Hindlimb muscle (tissue), 1 donor: ENCODE data around the gene TFAP2A. TPM values are rescaled to one million over a fixed set of nuclear protein-coding genes. Genes with fewer than 3 reads are reported as not detected.

Experiments used
- DNase-seq: peaks from one replicate; pipeline ENCODE4 v3.0.0-alpha.2; 2013
- polyA plus RNA-seq: library from polyadenylated mRNA; unstranded; fragments of 120-200 nt; gene quantifications from one replicate; pipeline ENCODE4 v1.2.1, GENCODE V29; 2013; ENCODE audit not compliant: insufficient read length

Gene TFAP2A
- polyA plus RNA-seq, 1 donor, result 0.84 TPM

DNA sequence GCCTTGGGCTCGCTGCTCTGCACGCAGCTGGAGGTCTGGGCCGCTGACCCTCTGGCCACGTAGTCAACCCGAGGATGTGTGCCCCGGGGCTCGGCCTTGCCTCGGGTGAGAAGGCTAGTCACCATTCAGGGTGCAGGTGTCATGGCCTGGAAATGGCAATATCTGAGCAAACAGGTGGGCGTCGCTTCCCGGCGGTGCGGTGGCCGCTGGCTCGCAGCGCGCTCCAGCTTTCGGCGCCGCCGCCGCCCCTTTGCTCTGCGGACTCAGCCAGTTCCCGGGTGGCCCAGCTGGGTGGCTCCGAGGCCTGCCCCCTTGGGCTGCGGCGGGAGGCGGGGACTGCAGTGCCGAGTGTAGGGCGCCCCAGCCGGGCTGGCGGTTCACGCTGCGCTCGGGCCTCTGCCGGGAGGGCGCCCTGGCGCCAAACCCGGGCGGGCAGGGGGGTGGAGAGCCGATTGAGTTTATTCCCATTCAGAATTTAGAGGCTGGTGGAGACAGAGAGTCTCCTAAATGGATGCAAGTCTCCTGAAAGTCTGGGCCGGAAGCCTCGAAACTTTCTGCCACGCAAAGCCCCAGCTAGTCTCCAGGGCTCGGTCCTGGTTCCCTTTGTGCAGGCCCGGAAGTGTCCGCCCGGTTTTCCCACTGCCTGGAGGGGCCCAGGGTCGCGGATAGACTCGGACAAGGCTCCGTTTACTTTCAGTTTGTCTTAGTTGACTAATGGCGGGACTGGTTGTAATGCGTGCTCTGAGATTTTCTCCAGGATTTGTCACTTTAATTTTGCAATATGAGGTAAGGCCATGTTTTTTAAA, 11.3 kb upstream of the TFAP2A start:
- no peak for DNase-seq

DNA sequence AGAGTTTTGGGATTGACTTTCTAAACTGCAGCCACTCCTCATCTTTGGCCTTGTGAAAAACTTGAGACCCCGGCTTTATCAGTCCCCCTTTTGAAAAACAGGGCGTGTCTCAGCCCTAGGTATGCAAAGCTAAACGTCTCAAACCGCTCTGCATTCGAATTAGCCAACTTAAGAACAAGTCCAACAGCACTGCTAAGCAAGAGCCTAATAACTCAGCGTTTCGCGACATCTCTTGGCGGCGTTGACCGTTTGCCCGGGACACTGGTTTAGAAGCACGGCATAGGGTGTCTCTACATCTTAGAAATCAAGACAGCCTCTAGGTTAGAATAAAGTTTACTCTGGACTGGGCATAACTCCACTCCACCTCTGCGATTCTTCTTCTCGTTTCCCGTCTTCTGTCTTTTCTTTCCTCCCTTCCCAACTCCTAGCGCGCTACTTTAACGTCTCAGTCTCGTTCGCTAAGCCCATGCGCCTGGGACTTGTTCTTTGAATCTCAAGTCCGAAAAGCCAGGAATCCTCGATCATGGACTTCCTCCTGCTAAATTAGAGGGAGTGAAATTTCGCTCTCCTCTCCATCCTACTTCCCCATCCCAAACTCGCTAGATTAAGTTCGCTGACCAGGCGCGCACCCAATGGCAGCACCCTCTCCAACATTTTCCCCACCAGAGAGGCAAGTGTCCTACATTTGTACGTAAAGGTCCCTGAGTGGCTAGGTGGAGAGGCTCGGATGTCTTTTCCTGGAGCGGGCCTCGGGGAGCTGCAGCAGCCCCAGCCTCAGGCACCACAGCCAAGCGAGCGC, 10.5 kb upstream of the TFAP2A start:
- DNase-seq, result no peak

DNA sequence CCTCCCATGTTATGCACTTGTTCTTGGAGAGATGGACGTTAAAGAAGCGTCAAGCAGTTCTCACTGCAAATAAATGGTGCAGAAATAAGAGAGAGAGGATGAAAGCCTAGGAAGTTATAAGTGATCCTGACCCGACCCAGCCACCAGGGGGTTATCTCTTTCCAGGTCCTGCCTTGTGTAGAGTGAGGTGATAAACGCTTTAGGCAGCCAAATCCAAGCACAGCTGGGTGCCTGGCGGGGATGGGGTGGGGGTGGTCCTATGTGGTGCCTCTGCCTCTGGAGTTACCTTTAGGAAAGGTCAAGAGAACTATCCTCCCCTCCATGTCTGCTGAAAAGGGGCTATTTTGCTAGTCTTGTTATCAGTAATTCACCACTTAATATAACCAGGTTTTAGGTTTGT, 9.2 kb upstream of the TFAP2A start:
- no peak for DNase-seq

DNA sequence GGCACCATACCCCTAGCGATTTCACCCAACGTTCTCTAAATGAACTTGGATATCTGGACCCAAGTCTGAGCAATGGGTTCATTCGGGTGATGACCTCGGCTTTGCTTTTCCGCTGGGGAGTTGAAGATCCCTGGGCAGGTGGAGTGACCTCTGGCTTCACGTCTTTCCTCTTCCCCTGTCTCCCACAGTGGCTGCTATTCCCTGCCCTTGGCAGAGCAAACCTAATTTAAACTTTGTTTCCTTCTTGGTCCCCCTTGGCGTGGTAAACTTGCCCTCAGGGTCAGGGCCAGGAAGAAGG, 7.8 kb upstream of the TFAP2A start:
- DNase-seq, result no peak

DNA sequence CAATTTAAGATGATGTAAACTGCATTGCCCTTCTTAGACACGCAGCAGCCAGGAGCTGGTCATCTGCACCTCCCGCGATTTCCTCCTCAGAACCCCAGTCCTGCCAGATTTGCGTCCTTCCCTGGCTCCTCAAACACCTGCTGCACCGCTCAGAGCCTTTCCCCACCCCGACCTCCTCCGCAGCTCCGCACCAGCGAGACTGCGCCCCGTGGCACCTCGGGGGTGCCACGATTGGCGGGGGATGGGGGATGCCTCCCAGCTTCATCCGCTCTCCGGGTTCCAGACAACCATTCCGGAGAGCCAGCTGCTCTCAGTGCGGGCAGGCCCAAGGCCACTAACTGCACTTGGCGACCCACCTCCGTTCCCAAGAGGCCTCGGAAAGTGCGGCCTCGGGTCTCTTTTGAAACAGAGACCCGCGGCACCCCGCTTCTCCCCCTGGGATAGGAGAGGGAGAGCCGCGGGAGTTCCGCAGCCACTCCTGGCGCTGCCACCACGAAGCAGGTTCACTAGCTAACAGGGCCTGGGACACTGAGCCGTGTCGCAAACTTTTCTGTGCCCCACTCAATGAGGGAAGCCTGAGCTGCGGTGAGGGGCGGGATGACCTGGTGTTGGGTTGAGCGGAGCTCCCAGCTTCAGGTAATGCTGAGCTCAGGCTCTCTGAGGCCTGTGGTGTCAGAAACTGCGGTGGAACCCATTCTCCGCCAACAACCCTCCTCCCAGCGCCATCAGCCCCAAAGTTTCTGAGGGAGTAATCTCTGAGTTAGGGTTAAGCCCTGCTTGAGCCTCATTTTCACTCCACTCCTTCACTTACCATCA, 7.3 kb upstream of the TFAP2A start:
- no peak for DNase-seq

DNA sequence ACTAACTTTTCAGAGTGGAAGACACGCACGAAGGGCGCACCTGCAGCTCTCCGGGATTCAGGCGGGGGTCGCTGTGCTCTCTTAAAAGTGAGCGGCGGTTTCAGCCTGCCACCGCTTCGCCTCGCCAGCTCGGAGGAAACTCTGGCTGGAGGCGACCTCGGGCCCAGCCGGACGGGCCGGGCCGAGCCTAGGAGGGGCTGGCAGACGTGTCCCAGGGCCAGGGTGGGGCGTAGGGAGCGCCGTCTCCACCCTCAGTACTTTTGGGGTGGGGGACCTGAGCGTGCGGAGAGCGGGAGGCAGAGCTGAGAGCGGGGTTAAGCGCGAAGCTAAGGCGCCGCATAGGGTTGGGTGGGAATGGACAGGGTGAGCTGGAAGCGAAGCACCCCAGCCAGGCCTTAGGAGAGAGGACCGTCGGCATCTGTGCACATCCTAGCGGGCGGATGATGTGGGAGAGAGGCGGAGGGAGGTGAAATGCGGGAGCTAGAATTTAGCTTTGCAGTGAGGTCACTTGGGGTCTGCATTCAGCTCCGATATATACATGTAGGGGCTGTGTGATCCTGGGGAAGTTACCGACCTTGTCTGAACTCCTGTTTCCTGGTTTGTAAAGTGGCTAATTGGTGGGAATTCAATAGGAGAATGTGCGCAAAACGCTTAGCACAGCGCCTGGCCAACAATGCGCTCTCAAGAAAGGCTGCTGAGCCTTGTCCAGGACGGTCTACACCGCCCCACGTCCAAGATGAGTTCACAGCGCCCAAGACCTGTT, 6.5 kb upstream of the TFAP2A start:
- no peak for DNase-seq

DNA sequence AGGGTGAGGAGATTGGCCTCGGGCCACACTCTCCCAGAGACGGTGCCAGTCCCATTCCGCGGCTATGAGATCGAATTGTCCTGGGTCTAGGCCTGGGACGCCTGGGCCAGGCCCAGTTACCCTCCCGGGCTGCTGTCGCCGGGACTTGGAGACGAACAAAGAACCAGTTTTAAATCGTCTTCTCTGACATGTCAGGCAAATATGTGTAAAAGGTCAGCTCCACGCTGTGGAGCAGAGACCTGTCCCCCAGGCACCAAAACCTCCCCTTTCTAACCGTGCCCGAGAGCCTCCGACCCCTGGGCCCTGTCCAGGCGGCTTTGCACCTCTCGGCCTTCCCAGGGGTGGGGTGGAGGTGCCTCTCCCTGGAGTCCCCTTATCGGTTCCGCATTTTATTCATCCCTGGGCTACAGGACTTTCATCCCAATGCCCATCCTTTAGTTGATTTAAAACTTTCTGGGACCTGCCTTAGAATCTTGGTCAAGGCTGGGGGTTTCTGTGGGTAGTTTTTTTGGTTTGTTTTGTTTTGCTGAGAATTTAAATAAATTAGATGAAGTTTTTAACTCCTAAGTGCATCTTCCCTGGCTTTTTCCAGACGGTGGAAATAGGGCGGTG, 5.8 kb upstream of the TFAP2A start:
- no peak for DNase-seq

DNA sequence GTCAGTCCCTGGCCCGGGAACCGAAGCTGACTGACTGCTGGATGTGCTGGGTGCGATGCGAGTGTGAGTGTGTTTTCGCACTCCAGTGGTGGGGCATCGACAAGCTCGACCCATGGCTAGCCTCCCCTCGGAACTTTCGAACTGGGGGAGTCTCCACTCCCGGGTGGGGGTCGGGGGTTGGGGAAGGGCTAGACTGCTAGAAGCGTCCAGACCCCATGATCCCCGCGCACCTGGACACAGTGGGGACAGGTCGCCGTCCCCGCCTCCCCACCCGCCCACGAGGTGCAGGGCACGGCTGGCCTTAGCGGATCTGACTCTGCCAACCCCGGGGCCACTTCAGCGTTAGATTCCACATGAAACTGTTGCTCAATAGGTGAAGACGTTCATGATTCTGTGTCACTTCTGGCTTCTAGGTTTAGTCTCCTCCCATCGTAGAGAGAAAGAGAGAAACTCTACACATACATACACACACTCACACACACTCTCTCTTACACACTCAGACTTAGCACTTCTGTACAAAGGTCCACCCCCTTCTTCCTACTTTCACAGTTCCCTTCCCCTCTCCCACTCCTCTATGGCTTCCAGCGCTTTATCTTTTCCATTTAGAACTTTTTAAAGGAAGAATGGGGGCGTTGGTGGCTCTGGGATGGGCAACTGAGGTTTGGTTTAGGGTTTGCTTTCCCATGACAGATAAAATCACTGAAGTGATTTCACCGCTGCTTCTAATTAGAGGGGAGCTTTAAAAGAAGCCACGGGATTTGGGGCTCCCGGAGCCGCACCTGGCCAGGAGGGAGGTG, 5.1 kb upstream of the TFAP2A start:
- DNase-seq, result no peak

DNA sequence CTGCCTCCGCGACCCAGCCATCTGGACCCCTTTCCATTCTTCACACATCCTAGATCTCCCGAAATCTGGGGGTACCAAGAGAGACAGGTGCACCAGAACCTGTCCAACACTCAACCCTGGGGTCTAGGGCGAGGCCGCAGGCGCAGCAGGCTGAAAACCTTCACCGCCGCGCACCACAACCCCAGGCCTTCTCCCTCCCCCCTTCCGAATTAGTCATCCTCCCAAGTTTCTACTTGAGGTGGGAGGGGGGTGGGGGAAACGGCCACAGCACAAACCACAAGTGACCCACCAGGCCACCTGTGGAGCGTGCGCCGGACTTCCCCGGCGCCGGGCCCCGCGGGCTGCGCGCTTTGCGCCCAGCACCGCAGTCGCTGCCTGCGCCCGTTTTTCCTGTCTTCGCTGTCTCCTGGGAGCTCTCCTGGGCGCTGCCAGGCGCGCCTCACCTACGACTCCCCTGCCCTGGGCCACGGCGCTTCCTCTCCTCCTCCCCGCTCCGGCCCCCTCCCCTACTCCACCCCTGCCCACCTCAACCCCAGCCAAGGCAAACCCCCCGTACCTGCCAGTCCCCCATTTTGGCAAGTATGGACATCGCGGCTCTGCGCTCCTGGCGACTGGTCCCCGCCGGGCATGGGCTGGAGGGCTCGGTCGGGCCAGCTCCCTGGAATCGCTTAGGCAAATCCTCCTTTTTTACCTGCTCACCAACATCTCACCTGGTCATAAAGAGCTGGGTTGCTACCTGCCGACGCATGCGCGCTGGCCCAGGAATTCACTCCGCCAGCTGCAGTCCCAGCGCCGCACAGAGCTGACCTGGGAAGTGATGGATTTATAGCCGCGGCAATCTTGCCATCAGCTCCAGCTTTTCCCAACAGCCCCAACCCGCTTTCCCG, 4.2 kb upstream of the TFAP2A start:
- no peak for DNase-seq

DNA sequence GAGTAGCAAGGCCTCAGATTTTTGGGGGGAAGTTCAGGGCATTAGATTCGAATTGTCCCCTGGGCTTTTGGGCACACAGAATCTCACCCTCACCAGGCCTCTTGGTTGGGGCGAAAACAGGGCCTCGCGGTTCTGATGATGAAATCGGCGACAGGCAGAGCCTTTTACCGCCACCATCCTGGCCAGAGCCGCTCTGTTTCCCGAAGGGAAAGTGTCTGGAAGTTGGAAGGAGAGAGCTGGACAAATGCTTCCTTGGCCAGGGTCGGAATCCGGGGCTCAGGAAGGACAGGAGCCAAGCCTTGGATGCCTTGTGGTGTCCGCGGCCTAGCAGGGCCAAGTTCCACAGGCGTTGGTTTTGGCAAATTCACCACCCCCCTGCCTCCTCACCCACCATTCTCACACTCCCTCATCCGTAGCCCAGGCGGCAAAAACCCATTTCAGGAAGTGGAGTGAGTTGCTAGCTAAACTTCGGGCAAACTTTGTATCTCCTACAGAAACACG, 3.5 kb upstream of the TFAP2A start:
- DNase-seq, result no peak

DNA sequence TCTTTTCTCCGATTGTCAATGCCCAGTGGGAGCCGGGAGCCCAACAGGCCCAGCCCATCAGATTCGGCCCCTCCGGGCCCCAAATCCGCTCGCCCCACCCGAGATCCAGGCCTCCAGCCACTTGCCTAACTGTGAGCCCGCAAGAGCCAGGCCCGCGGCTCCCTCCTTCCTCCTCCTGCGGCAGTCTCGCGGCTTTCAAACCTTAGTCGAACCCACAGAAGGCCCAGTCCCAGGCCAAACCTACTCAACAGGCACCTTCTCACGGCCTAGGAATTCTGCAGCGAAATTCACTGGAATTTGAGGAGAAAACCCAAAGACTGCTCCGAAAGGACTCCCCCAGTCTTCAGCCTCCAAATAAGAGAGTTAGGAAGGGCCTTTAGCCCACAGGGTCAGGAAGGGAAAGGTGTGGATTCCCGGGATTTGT, 2.8 kb upstream of the TFAP2A start:
- no peak for DNase-seq

DNA sequence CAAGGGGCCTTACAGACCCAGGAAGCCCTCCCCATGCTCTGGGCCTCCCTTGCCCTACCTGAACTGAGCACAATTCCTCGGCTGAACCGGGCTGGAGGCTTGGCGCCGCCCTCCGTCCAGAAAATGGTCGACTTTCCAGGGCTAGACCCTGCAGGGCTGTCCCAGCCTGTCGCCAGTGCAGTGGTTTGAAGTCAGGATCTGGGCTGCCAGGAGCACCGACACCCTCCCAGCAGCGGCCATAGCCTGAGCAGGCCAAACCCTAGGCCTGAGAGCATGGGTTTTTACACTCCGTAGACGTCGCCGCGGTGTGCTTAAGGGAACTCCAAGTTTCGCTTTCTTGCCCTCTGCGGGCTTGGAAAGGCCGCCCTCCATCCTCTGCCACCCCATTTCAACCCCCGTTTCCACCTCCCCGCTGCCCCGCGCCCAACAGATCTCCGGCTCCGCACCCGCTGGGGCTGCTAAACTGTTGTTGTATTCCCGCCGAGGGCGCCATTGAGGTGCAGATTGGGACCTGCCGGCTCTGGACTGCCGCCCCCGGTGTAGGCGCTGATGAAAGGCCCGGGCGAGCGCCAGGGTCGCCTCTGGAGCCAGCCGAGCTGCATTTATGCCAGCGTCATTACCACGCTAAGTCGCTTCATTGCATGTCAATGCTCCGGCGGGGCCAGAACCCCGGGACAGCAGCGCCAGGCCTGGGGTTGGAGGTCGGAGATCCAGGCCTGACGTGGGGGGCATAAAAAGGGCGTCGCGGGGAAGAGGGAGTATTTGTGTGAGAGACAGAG, 2.2 kb upstream of the TFAP2A start:
- no peak for DNase-seq

DNA sequence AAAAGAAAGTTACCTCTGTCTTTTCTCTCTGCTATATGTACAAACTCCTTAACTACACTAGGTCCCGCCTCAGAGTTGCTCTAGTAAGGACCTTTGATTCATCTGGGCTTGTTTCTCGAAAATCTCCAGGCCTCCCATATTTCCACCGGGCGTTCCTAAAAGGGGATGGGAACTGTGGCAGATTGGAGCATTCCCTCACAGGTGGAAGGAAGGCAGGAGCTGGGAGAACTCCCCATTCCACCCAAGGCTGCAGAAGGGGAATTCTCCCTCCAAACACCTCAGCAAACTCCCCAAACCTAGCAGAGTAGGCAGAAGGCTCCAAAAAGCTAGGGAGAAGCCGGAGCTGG, 1.6 kb upstream of the TFAP2A start:
- no peak for DNase-seq

DNA sequence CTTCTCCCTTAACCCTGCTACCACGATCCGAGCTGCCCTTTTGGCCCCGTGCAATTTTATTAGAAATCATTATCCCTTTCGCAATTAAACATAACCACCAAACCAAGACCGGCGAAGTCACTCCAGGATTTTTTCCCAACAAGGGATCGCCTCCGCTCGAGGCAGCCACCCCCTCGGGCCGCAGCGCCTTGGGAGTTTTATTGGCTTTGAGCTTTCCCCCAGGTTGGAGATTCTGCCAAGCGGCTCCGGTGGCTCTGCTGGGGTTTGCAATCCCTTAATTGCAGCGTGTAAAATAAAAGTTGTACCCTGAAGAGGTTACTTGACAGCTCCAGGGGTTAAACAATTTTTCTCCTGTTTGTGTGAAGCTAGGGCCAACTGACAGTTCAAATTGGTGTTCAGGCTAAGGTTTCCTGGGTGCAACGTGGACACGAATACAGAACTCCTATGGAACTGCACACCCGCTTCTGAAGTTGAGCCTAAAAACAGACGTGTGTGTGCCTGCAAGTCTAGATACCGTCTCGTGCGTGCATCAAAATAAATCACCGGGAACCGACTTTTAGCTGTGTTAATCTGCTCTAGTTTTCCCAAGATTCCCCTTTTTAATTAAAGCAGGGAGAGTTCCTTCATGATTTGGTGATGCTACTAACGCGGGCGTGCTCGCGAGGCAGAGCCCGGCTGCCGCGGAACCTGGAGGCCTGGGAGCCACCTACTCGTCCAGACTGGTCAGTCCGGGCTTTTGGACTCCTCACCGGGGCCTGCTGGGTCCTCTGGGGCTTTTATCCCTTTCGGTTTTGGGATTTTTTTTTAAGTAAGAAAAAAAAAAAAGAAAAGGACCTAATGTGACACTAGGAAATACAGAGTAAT, 975 bp upstream of the TFAP2A start:
- DNase-seq, result no peak

DNA sequence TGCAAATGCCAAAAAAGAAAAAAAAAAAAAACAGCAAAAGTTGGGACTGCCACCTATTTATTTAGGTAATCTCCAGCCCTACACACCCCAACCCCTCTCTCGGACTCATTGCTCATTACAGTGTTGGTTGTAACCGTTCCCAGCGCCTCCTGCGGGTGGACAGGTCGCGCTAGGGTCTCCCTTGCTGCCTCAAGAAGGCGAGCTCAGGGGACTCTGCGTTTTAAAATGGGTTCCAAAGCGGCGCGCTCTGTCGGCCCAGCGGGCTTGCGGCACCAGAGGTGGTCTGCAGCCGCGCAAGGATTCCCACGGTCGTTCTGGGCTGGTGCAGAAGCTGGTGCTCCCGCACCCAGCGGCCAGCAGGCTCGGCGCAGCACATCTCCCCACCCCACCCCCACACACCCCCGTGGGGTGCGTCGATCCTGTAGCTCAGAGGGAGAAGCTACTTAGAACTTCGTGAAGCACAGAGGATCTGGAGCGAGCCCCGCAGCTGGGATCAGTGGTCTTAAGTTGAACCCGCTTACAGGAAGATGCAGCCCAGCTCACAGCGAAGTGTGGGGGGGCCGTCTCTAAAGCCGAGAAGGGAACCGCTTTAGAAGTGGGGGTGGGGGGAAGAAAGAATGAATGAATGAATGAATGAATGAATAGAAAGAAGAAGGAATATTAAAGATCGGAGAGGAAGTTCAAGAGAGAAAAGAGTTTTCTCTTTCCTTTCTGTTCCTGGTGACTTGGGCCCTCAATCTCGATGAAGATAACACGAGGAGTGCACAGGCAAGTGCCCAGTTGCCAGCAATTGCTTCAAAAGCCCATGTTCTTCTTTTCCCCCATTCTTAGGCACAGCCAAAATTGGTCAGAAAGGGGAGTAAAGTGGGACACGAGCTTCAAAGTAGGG, 780 bp downstream of the TFAP2A start:
- no peak for DNase-seq

DNA sequence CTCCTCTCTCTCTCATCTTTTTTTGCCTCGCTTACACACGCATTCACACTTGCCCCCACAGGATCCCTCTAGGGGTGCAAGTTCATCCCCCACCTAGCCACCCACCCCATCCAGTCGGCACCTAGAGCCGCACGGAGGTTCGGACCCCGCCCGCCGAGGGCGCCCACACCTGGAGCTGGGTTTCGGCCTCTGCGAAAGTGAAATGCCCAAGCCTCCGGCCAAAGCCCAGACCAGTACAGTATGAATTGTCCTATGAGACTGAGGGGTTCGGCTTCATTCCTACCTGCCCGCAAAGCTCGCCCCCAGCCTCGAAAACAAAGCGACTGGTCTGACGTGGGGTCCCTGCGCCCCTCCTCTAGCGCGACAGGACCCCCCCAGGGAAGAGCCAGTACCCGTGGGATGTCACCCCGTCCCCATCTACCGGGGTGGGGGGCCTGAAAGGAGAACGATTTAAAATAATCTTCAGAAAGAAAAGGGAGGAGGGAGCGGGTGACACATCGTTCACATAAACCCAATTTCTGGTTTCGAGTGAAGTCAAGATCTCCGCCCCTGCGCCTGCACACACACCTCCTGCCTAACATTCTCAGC, 1.5 kb downstream of the TFAP2A start:
- DNase-seq, result no peak
